ENCODE results near the gene HNRNPL.

HNRNPL gene

GRCh38 chr19:38870612-38871011 is 20.8 kb upstream of the HNRNPL start:
- no peak for DNase-seq (ENCODE audit: extremely low spot score)
- ChIA-PET CTCF (interaction anchor here (1.1 to 4.1 kb wide), 10 partner anchors 8 to 101 kb away, joined by 3 to 34 read pairs (median 8); partner anchors contain the start of genes NFKBIB, RINL and SIRT2), POLR2A (interaction anchor here (0.6 kb wide), 1 partner anchor 141 kb away, joined by 4 read pairs; no protein-coding TSS in a partner anchor)

GRCh38 chr19:38869836-38870607 is 20.2 kb upstream of the HNRNPL start:
- ChIA-PET CTCF (interaction anchor here (0.8 to 4.1 kb wide), 21 partner anchors 9 to 467 kb away, joined by 3 to 34 read pairs (median 6); partner anchors contain the start of genes ECH1, FAM98C, MRPS12 and NFKBIB), POLR2A (interaction anchor here (0.6 to 1.0 kb wide), 2 partner anchors 38 to 141 kb away, joined by 3 to 4 read pairs; no protein-coding TSS in a partner anchor)
- DNase-seq (ENCODE audit: extremely low spot score): peak; percentile 92
- TF ChIP-seq CTCF (IDR thresholded peaks at IDR 0.05; ENCODE audit: control extremely low read depth, extremely low read depth, low read depth, missing control alignments): peak; percentile 99

More at GRCh38 chr19:38870612-38871011, 20.8 kb upstream of the HNRNPL start:
- no peak for TF ChIP-seq CTCF (IDR thresholded peaks at IDR 0.05; ENCODE audit: control extremely low read depth, extremely low read depth, low read depth, missing control alignments)

- POLR2A ChIA-PET: interaction anchor here (0.7 to 1.0 kb wide), 2 partner anchors 20 to 37 kb away, joined by 3 to 5 read pairs; no protein-coding TSS in a partner anchor
- no peak for TF ChIP-seq CTCF (IDR thresholded peaks at IDR 0.05; ENCODE audit: control extremely low read depth, extremely low read depth, low read depth, missing control alignments)
Observed at GRCh38 chr19:38869160-38869835, 19.5 kb upstream of the HNRNPL start.

GRCh38 chr19:38868551-38868950 is 18.8 kb upstream of the HNRNPL start:
- DNase-seq (ENCODE audit: extremely low spot score): no peak
- CTCF ChIA-PET: interaction anchor here (0.8 to 2.7 kb wide), 19 partner anchors 8 to 466 kb away, joined by 3 to 34 read pairs (median 5); partner anchors contain the start of genes ECH1, FAM98C, HNRNPL and MRPS12
- POLR2A ChIA-PET: interaction anchor here (0.7 kb wide), 1 partner anchor 20 kb away, joined by 5 read pairs; no protein-coding TSS in a partner anchor
- TF ChIP-seq CTCF (IDR thresholded peaks at IDR 0.05; ENCODE audit: control extremely low read depth, extremely low read depth, low read depth, missing control alignments): no peak

More at GRCh38 chr19:38869160-38869835, 19.5 kb upstream of the HNRNPL start:
- CTCF ChIA-PET: interaction anchor here (0.8 to 2.7 kb wide), 24 partner anchors 9 to 466 kb away, joined by 3 to 34 read pairs (median 5); partner anchors contain the start of genes ECH1, FAM98C, HNRNPL and MRPS12
- no peak for DNase-seq (ENCODE audit: extremely low spot score)

GRCh38 chr19:38867171-38867780 is 17.5 kb upstream of the HNRNPL start:
- no peak for TF ChIP-seq CTCF (IDR thresholded peaks at IDR 0.05; ENCODE audit: control extremely low read depth, extremely low read depth, low read depth, missing control alignments)
- DNase-seq (ENCODE audit: extremely low spot score): no peak
- ChIA-PET CTCF (interaction anchor here (0.7 to 2.3 kb wide), 8 partner anchors 9 to 98 kb away, joined by 3 to 10 read pairs (median 4); partner anchors contain the start of genes NFKBIB, RINL, SARS2 and SIRT2), POLR2A (no interaction called here)
